SK-N-DZ (cell line): ENCODE measurements around the gene SPATA21.

ENCODE experiments used
- DNase-seq: peaks from one replicate; pipeline ENCODE4 v3.0.0-alpha.2; 2015; ENCODE audit warnings: low spot score

The SPATA21 gene

GRCh38 chr1:16351456-16351993, 85.7 kb downstream of the SPATA21 start:
- DNase-seq, result no peak

- no peak for DNase-seq
Observed at GRCh38 chr1:16349847-16350406, 87.3 kb downstream of the SPATA21 start.
